ENCODE results near the gene AGBL1. TPM values are rescaled to one million over a fixed set of nuclear protein-coding genes. Genes with fewer than 3 reads are reported as not detected.
A peak's percentile ranks its signal among the peaks of the same experiment; 100 is the strongest.

AGBL1 gene
- total and polyA plus RNA-seq, 7 donors = 0.96 to 34.8 (median 6.6) TPM

- Histone ChIP-seq H3K36me3 (ENCODE audit: insufficient read depth in 1 of 2, low read depth in 1 of 2) (no peaks in the 10 kb centered on the region), H3K27me3 (ENCODE audit: insufficient read depth in 3 of 3, low read length in 2 of 3) (no peaks in the 10 kb centered on the region), H3K27ac (no peak overlapping the region), H3K4me3 (no peak overlapping the region), H3K4me1 (no peaks in the 10 kb centered on the region), H3K9me3 (no peaks in the 10 kb centered on the region)
- no peak for DNase-seq
- no peak for ATAC-seq
- WGBS, 3 donors = 61 to 66% (median 65%) methylated on average over 2 of the region's 2 CpGs
- TF ChIP-seq CTCF (IDR thresholded peaks at IDR 0.05) = peak; percentile 27
- intact Hi-C loops (cut with DNase I) = no loop called here
Measured at GRCh38 chr15:86691091-86691663, 611.5 kb downstream of the AGBL1 start.

- no peak for ATAC-seq
- WGBS, 3 donors = 47 to 50% (median 47%) methylated on average over 3 of the region's 3 CpGs
- Histone ChIP-seq H3K9me3 (no peaks in the 10 kb centered on the region), H3K27ac (no peak overlapping the region), H3K36me3 (ENCODE audit: insufficient read depth in 1 of 2, low read depth in 1 of 2) (no peaks in the 10 kb centered on the region), H3K4me1 (no peaks in the 10 kb centered on the region), H3K4me3 (no peak overlapping the region), H3K27me3 (ENCODE audit: insufficient read depth in 3 of 3, low read length in 2 of 3) (no peaks in the 10 kb centered on the region)
- DNase-seq = no peak
- intact Hi-C loops (cut with DNase I) = no loop called here
- no peak for TF ChIP-seq CTCF (IDR thresholded peaks at IDR 0.05)
Measured at GRCh38 chr15:86700864-86701610, 621.4 kb downstream of the AGBL1 start.

- no peak for DNase-seq
- ATAC-seq = no peak
Measured at GRCh38 chr15:86701611-86701963, 621.9 kb downstream of the AGBL1 start.

GRCh38 chr15:86706813-86707212 is 627.1 kb downstream of the AGBL1 start:
- 77 to 85% (median 82%) methylated on average over 1 of the region's 1 CpG for WGBS, 3 donors
- intact Hi-C loops (cut with DNase I) = no loop called here

More at GRCh38 chr15:86701611-86701963, 621.9 kb downstream of the AGBL1 start:
- H3K27ac ChIP-seq = no peak overlapping the region
- no peaks in the 10 kb centered on the region for H3K27me3 ChIP-seq (ENCODE audit: insufficient read depth in 3 of 3, low read length in 2 of 3)
- H3K36me3 ChIP-seq (ENCODE audit: insufficient read depth in 1 of 2, low read depth in 1 of 2) = no peaks in the 10 kb centered on the region
- no peak for TF ChIP-seq CTCF (IDR thresholded peaks at IDR 0.05)
- no peaks in the 10 kb centered on the region for H3K4me1 ChIP-seq
- intact Hi-C loops (cut with DNase I) = no loop called here
- no peaks in the 10 kb centered on the region for H3K9me3 ChIP-seq
- no peak overlapping the region for H3K4me3 ChIP-seq

More at GRCh38 chr15:86706813-86707212, 627.1 kb downstream of the AGBL1 start:
- DNase-seq (no peak), ATAC-seq (no peak)
- Histone ChIP-seq H3K9me3 (no peaks in the 10 kb centered on the region), H3K27me3 (ENCODE audit: insufficient read depth in 3 of 3, low read length in 2 of 3) (no peaks in the 10 kb centered on the region), H3K27ac (no peak overlapping the region), H3K36me3 (ENCODE audit: insufficient read depth in 1 of 2, low read depth in 1 of 2) (no peaks in the 10 kb centered on the region), H3K4me1 (peaks cover 2% of the 10 kb centered on the region), H3K4me3 (no peak overlapping the region)
- no peak for TF ChIP-seq CTCF (IDR thresholded peaks at IDR 0.05)

Measured in psoas muscle (tissue), 8 donors.